Measurements from ENCODE around the gene ABRACL.

Gene ABRACL

GRCh38 chr6:139058029-139058428, 29.5 kb downstream of the ABRACL start:
- no peak for DNase-seq

- no peak for DNase-seq
Observed at GRCh38 chr6:139060332-139060731, 31.8 kb downstream of the ABRACL start.

GRCh38 chr6:139062932-139063646, 34.5 kb downstream of the ABRACL start:
- no peak for DNase-seq

- DNase-seq, result no peak
Observed at GRCh38 chr6:139064981-139065665, 36.6 kb downstream of the ABRACL start.

- DNase-seq, result no peak
Observed at GRCh38 chr6:139066080-139066479, 37.5 kb downstream of the ABRACL start.

- DNase-seq, result no peak
Observed at GRCh38 chr6:139068846-139069245, 40.3 kb downstream of the ABRACL start.

GRCh38 chr6:139073118-139073517, 44.6 kb downstream of the ABRACL start:
- no peak for DNase-seq

GRCh38 chr6:139079018-139079417, 50.5 kb downstream of the ABRACL start:
- DNase-seq, result no peak

GRCh38 chr6:139080255-139080920, 51.8 kb downstream of the ABRACL start:
- no peak for DNase-seq

- DNase-seq, result no peak
Observed at GRCh38 chr6:139081471-139081870, 52.9 kb downstream of the ABRACL start.

GRCh38 chr6:139082370-139082769, 53.8 kb downstream of the ABRACL start:
- no peak for DNase-seq

- no peak for DNase-seq
Observed at GRCh38 chr6:139091826-139092225, 63.3 kb downstream of the ABRACL start.
